MM.1S (cell line): ENCODE measurements around the gene DISC1.
"Not testable (repeated sequence)": the region's sequence is repeated elsewhere in the genome, so short reads cannot be mapped to it uniquely, and the experiment has no call there.

Experiments
- DNase-seq: peaks from one replicate; pipeline ENCODE4 v3.0.0-alpha.2; 2015
- H2AFZ ChIP-seq: fragments of 300-600 bp; sonication (generic); 2 replicates; pipeline ENCODE4 v1.6.0; 2016; ENCODE audit warnings: antibody characterized with exemption, low read length
- H3F3A ChIP-seq: fragments of 300-600 bp; sonication (generic); 2 replicates; pipeline ENCODE4 v1.6.1; 2016; ENCODE audit warnings: mild to moderate bottlenecking, antibody characterized with exemption, low read length, moderate library complexity, mixed read lengths; ENCODE audit not compliant: insufficient read depth
- H3K27ac ChIP-seq: fragments of 300-600 bp; sonication (generic); 2 replicates; pipeline ENCODE4 v1.5.1; 2016; ENCODE audit warnings: mild to moderate bottlenecking, low read length
- H3K27me3 ChIP-seq: fragments of 300-600 bp; sonication (generic); replicated peaks from 2 replicates; pipeline ENCODE4 v1.6.0; 2016; ENCODE audit warnings: low read length; ENCODE audit not compliant: insufficient read depth
- H3K36me3 ChIP-seq: fragments of 300-600 bp; sonication (generic); replicated peaks from 2 replicates; pipeline ENCODE4 v1.6.1; 2016; ENCODE audit warnings: mild to moderate bottlenecking, low read length, mixed read lengths; ENCODE audit not compliant: insufficient read depth
- H3K4me1 ChIP-seq: fragments of 300-600 bp; sonication (generic); 2 replicates; pipeline ENCODE4 v1.6.1; 2016; ENCODE audit warnings: low read length, mixed read lengths
- H3K4me2 ChIP-seq: fragments of 300-600 bp; sonication (generic); 2 replicates; pipeline ENCODE4 v1.6.0; 2016; ENCODE audit warnings: low read depth, low read length
- H3K4me3 ChIP-seq: fragments of 300-600 bp; sonication (generic); 2 replicates; pipeline ENCODE4 v1.5.1; 2016; ENCODE audit warnings: low read length, mixed read lengths
- H3K79me2 ChIP-seq: fragments of 300-600 bp; sonication (generic); 2 replicates; pipeline ENCODE4 v1.6.1; 2016; ENCODE audit warnings: mixed run types, low read length, mixed read lengths
- H3K9ac ChIP-seq: fragments of 300-600 bp; sonication (generic); 2 replicates; pipeline ENCODE4 v1.6.1; 2016; ENCODE audit warnings: low read length, mixed read lengths
- H3K9me2 ChIP-seq: fragments of 300-600 bp; sonication (generic); replicated peaks from 2 replicates; pipeline ENCODE4 v1.6.1; 2016; ENCODE audit warnings: mild to moderate bottlenecking, low read length, mixed read lengths; ENCODE audit not compliant: insufficient read depth
- H3K9me3 ChIP-seq: fragments of 300-600 bp; sonication (generic); replicated peaks from 2 replicates; pipeline ENCODE4 v1.6.1; 2016; ENCODE audit warnings: mild to moderate bottlenecking, low read length, mixed read lengths; ENCODE audit not compliant: insufficient read depth
- H4K20me1 ChIP-seq: fragments of 300-600 bp; sonication (generic); 2 replicates; pipeline ENCODE4 v1.6.1; 2016; ENCODE audit warnings: mild to moderate bottlenecking, low read length, moderate library complexity, mixed read lengths; ENCODE audit not compliant: insufficient read depth
- EZH2 ChIP-seq: fragments of 300-600 bp; sonication (generic); optimal IDR thresholded peaks from 2 replicates; pipeline ENCODE3; 2017; ENCODE audit warnings: low read depth, mild to moderate bottlenecking, antibody characterized with exemption, low read length, mixed read lengths
- EZH2phosphoT487 ChIP-seq: fragments of 300-600 bp; sonication (generic); IDR thresholded peaks from 2 replicates; pipeline ENCODE4 v1.6.1; 2018; ENCODE audit warnings: antibody characterized with exemption, low read length
- TF ChIP-seq, protein P1 (sequence below): fragments of 300-600 bp; sonication (generic); IDR thresholded peaks from 2 replicates; pipeline ENCODE4 v1.5.1; 2016; ENCODE audit warnings: antibody characterized with exemption, low read length, mixed read lengths

DISC1 gene

DNA sequence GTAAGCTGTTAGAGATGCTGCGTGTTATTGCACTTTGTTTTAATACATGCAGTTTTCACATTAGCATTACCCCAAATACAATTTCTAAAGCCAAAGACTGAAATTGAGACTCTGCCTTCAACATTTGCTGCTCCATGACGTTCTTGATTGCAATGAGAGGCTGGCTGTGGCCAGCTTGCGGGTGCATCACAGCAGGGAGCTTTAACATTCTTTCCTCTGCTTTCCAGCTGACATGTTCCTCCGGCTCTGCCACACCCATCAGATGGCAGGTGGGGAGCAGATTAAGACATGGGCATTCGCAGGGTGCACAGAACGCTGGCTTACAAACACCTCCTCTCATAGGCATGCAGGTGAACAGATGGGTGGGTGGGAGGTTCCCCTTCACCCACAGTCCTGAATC lies 314.1 kb downstream of the DISC1 start:
- Histone ChIP-seq H3K27ac (no peak overlapping the region), H3K4me2 (no peak overlapping the region), H3K9ac (no peak overlapping the region), H3K4me1 (no peaks in the 10 kb centered on the region), H4K20me1 (no peaks in the 10 kb centered on the region), H3K79me2 (no peaks in the 10 kb centered on the region), H3F3A (no peaks in the 10 kb centered on the region), H3K27me3 (no peaks in the 10 kb centered on the region), H2AFZ (no peak overlapping the region), H3K36me3 (no peaks in the 10 kb centered on the region), H3K9me2 (no peaks in the 10 kb centered on the region), H3K9me3 (no peaks in the 10 kb centered on the region), H3K4me3 (no peak overlapping the region)
- no peak for DNase-seq
- TF ChIP-seq EZH2 (no peak), EZH2phosphoT487 (no peak)
- TF ChIP-seq, protein P1, sequence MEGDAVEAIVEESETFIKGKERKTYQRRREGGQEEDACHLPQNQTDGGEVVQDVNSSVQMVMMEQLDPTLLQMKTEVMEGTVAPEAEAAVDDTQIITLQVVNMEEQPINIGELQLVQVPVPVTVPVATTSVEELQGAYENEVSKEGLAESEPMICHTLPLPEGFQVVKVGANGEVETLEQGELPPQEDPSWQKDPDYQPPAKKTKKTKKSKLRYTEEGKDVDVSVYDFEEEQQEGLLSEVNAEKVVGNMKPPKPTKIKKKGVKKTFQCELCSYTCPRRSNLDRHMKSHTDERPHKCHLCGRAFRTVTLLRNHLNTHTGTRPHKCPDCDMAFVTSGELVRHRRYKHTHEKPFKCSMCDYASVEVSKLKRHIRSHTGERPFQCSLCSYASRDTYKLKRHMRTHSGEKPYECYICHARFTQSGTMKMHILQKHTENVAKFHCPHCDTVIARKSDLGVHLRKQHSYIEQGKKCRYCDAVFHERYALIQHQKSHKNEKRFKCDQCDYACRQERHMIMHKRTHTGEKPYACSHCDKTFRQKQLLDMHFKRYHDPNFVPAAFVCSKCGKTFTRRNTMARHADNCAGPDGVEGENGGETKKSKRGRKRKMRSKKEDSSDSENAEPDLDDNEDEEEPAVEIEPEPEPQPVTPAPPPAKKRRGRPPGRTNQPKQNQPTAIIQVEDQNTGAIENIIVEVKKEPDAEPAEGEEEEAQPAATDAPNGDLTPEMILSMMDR, result no peak

DNA sequence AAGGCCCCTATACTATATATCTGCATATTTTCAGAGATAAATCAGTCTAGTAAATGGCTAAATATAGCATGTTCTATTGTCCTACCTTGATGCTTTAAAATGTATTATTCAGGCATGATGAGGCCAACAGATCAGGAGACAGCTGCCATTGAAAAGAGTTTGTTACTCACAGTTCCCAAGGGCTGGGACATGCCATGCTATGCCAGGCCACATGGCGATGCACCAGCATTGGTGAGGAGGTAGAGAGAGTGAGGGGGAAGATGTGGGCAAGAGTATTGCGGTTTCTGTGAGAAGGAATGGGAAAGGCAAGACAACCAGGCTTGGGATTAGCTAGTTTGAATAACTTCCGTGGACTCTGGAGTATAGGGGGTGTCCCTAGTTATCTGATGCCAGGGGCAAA lies 316.5 kb downstream of the DISC1 start:
- no peaks in the 10 kb centered on the region for H4K20me1 ChIP-seq
- H3K79me2 ChIP-seq, result no peaks in the 10 kb centered on the region
- no peak overlapping the region for H2AFZ ChIP-seq
- no peak overlapping the region for H3K27ac ChIP-seq
- TF ChIP-seq, protein P1, result no peak
- TF ChIP-seq EZH2 (no peak), EZH2phosphoT487 (no peak)
- H3F3A ChIP-seq, result no peaks in the 10 kb centered on the region
- DNase-seq, result no peak
- H3K4me2 ChIP-seq, result no peak overlapping the region
- H3K4me1 ChIP-seq, result no peaks in the 10 kb centered on the region
- H3K4me3 ChIP-seq, result no peak overlapping the region
- no peak overlapping the region for H3K9ac ChIP-seq
- no peaks in the 10 kb centered on the region for H3K9me3 ChIP-seq
- no peaks in the 10 kb centered on the region for H3K9me2 ChIP-seq
- H3K27me3 ChIP-seq, result no peaks in the 10 kb centered on the region
- no peaks in the 10 kb centered on the region for H3K36me3 ChIP-seq

DNA sequence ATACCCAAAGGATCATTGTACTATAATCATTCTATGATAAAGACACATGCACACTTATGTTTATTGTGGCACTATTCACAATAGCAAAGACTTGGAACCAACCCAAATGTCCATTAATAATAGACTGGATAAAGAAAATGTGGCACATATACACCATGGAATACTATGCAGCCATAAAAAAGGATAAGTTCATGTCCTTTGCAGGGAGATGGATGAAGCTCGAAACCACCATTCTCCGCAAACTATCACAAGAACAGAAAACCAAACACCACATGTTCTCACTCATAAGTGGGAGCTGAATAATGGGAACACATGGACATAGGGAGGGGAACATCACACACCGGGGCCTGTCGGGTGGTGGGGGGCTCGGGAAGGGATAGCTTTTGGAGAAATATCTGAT lies 321.5 kb downstream of the DISC1 start:
- not testable (repeated sequence) for H4K20me1 ChIP-seq, H3K9me3 ChIP-seq, H2AFZ ChIP-seq, H3K9me2 ChIP-seq, H3K36me3 ChIP-seq, H3K79me2 ChIP-seq, DNase-seq, H3K4me3 ChIP-seq, H3K9ac ChIP-seq, H3K27me3 ChIP-seq, H3K4me2 ChIP-seq, H3K27ac ChIP-seq, H3K4me1 ChIP-seq, H3F3A ChIP-seq

DNA sequence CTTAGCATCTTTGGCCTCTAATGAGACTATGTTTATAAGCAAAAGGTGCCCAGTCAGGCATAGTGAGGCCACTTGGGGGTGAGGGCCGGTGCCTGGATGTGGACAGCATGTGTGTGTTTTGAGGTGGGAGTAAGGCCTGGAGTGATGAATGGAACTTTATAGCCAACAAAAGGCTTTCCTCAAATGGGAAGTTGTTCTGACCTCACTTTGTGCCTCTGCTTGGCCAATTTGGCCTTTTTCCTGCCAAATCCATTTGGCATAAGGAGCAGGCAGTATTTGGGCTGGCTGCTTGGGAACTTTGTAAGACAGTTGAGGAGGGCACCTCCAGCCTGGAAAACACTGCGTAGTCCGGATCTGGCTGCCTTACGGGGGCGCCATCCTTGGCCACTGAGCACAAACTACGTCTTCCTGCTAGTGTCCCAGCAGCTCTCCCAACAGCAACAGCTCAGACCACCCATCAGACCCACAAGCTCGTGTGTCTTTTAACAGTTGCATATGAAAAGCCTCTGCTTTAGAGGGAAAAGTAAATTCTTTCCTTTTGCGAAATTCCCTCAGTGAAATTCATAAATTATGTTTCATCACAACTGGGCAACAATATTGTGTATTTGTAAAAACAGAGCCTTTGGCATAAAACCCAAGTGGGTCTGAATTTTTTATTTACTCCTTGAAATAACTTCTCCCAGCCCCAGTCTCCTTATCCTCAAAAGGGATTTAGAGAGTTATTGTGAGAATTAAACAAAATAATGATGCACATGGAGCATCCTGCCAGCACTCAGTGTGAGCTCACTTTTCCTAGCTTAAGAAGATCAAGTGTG lies 322.9 kb downstream of the DISC1 start:
- Histone ChIP-seq H4K20me1 (no peaks in the 10 kb centered on the region), H3K79me2 (no peaks in the 10 kb centered on the region), H3F3A (no peaks in the 10 kb centered on the region), H3K27ac (no peak overlapping the region), H3K36me3 (no peaks in the 10 kb centered on the region), H3K9me2 (no peaks in the 10 kb centered on the region), H3K9ac (no peak overlapping the region), H3K4me3 (no peak overlapping the region), H3K4me1 (no peaks in the 10 kb centered on the region), H3K27me3 (no peaks in the 10 kb centered on the region), H2AFZ (no peak overlapping the region), H3K9me3 (no peaks in the 10 kb centered on the region), H3K4me2 (no peak overlapping the region)
- TF ChIP-seq EZH2phosphoT487 (no peak), EZH2 (no peak)
- TF ChIP-seq, protein P1, result no peak
- DNase-seq, result no peak
